ENCODE results near the gene LCN15. TPM values are rescaled to one million over a fixed set of nuclear protein-coding genes. Genes with fewer than 3 reads are reported as not detected.

LCN15 gene
- total RNA-seq, 2 donors from 2014 or later: 0.63 to 1.4 TPM

DNA sequence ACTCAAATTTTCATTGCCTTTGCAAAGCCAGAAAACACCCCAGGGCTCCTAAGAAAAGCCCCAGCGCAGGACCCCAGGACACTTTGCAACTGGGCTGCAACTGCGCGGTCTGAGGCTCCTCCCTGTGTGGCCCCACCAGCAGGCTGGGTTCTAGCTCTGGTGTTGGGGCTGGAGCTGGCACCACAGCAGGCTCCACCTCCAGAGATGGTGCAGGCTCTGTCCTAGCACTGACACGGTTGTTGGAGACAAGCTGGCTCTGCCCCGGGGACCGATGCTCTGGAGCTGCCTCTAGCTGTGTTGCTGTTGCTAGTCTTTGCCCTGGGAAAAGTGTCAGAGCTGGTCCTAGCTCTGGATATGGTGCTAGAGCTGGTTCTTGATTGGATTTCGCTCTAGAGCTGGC lies 35.2 kb downstream of the LCN15 start:
- Histone ChIP-seq H3K27me3 (no peaks in the 10 kb centered on the region), H3K27ac (peak overlapping the region in 1 of 2 donors; percentile 86), H3K9me3 (no peaks in the 10 kb centered on the region), H3K4me3 (peak overlapping the region; percentile 82 to 90), H3K4me1 (peaks cover 0 to 53% of the 10 kb centered on the region in 2 donors), H3K36me3 (peaks cover 27% of the 10 kb centered on the region)
- TF ChIP-seq, protein P1, sequence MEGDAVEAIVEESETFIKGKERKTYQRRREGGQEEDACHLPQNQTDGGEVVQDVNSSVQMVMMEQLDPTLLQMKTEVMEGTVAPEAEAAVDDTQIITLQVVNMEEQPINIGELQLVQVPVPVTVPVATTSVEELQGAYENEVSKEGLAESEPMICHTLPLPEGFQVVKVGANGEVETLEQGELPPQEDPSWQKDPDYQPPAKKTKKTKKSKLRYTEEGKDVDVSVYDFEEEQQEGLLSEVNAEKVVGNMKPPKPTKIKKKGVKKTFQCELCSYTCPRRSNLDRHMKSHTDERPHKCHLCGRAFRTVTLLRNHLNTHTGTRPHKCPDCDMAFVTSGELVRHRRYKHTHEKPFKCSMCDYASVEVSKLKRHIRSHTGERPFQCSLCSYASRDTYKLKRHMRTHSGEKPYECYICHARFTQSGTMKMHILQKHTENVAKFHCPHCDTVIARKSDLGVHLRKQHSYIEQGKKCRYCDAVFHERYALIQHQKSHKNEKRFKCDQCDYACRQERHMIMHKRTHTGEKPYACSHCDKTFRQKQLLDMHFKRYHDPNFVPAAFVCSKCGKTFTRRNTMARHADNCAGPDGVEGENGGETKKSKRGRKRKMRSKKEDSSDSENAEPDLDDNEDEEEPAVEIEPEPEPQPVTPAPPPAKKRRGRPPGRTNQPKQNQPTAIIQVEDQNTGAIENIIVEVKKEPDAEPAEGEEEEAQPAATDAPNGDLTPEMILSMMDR (IDR thresholded peaks at IDR 0.05): no peak
- no peak for DNase-seq (ENCODE audit: low spot score)

DNA sequence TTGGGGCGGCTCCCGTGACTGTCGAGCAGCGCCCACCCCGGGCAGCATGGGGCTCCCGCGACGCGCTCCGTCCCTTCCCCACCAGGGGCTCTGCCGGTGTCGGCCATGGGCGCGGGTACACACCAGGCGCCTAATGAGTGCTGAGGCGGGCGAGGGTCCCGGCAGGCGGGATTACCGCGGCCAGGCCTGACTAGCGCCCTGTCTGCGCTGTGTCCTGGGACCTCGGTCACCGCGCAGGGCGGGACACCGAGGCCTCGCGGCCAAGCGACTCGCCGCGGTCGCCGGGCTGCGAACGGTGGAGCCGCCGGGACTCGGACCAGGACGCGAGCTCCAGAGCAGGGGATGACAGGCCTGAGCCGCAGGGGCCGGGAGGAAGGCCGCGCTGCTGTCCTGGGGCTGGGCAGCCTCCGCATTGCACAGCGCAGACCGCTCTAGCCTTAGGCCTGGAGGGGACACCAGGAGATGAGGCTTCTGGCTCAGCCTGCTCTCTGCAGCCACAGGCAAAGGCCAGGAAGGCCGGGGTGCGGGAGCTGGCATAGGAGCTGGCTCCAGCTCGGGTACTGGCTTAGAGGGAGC lies 35.7 kb downstream of the LCN15 start:
- H3K4me1 ChIP-seq: peaks cover 0 to 57% of the 10 kb centered on the region in 2 donors
- H3K27me3 ChIP-seq: no peaks in the 10 kb centered on the region
- peak overlapping the region; percentile 77 to 86 for H3K27ac ChIP-seq
- TF ChIP-seq, protein P1 (IDR thresholded peaks at IDR 0.05): no peak
- no peak for DNase-seq (ENCODE audit: low spot score)
- H3K9me3 ChIP-seq: no peaks in the 10 kb centered on the region
- peak overlapping the region; percentile 82 to 90 for H3K4me3 ChIP-seq
- H3K36me3 ChIP-seq: peaks cover 33% of the 10 kb centered on the region

DNA sequence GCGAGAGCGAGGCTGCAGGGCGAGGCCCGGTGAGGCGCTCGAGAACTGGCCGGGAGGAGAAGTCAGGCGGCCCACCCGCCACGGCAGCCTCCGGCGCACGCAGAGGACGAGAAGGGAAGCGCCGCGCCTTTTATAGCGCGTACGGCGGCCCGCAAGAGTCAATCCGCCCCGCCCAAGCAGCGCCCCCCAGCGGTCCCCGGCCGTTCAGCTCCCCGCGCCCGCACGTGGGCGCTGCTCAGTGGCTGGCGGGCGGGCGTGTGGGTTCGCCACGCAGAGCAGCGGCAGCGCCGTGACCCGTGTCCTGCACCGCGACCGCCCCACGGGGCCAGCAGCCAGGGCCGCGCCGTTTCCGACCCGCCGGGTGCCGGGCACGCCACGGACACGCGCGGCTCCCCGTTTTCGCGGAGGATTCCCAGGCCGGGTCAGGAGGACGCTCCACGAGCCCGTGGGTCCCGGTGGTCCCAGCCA lies 36.2 kb downstream of the LCN15 start:
- peaks cover 0 to 62% of the 10 kb centered on the region in 2 donors for H3K4me1 ChIP-seq
- H3K27ac ChIP-seq: peak overlapping the region; percentile 77 to 86
- H3K27me3 ChIP-seq: no peaks in the 10 kb centered on the region
- TF ChIP-seq, protein P1 (IDR thresholded peaks at IDR 0.05): peak; percentile 89 to 93
- peak overlapping the region; percentile 82 to 90 for H3K4me3 ChIP-seq
- peak; percentile 91 for DNase-seq (ENCODE audit: low spot score)
- H3K9me3 ChIP-seq: no peaks in the 10 kb centered on the region
- H3K36me3 ChIP-seq: peaks cover 38% of the 10 kb centered on the region

GRCh38 chr9:136726631-136727191 lies 37.6 kb downstream of the LCN15 start:
- Histone ChIP-seq H3K4me3 (peak overlapping the region; percentile 82 to 90), H3K27ac (peak overlapping the region; percentile 77 to 86), H3K9me3 (no peaks in the 10 kb centered on the region), H3K4me1 (peaks cover 0 to 76% of the 10 kb centered on the region in 2 donors), H3K27me3 (no peaks in the 10 kb centered on the region), H3K36me3 (peaks cover 52% of the 10 kb centered on the region)
- TF ChIP-seq, protein P1 (IDR thresholded peaks at IDR 0.05): peak in 1 of 2 donors; percentile 52
- DNase-seq (ENCODE audit: low spot score): no peak

- Histone ChIP-seq H3K36me3 (peaks cover 54% of the 10 kb centered on the region), H3K4me1 (peaks cover 0 to 82% of the 10 kb centered on the region in 2 donors)
- TF ChIP-seq, protein P1 (IDR thresholded peaks at IDR 0.05): no peak
These were observed 38.2 kb downstream of the LCN15 start for GRCh38 chr9:136726118-136726517.

More at GRCh38 chr9:136726118-136726517, 38.2 kb downstream of the LCN15 start:
- H3K9me3 ChIP-seq: no peaks in the 10 kb centered on the region
- no peaks in the 10 kb centered on the region for H3K27me3 ChIP-seq
- no peak for DNase-seq (ENCODE audit: low spot score)
- peak overlapping the region; percentile 82 to 90 for H3K4me3 ChIP-seq
- peak overlapping the region; percentile 77 to 86 for H3K27ac ChIP-seq

Data from right atrium auricular region (tissue), 2 donors.